Measurements from ENCODE around the gene JARID2.

- TF ChIP-seq CTCF (conservative IDR thresholded peaks at IDR 0.05 in 1 of 2, IDR thresholded peaks at IDR 0.05 in 1 of 2; ENCODE audit: extremely low read depth in 1 of 2, insufficient read depth in 1 of 2, low read depth in 1 of 2, low read length in 2 of 2) (no peak), EZH2 (IDR thresholded peaks at IDR 0.05; ENCODE audit: borderline replicate concordance, low read length) (no peak)
These were observed 181.0 kb downstream of the JARID2 start for GRCh38 chr6:15426901-15427300.

All from mammary epithelial cell (primary cell).